ENCODE measurements around the gene CD160. TPM values are rescaled to one million over a fixed set of nuclear protein-coding genes. Genes with fewer than 3 reads are reported as not detected.

Gene CD160
- total RNA-seq, 1 donor from 2014 or later, result not detected

DNA sequence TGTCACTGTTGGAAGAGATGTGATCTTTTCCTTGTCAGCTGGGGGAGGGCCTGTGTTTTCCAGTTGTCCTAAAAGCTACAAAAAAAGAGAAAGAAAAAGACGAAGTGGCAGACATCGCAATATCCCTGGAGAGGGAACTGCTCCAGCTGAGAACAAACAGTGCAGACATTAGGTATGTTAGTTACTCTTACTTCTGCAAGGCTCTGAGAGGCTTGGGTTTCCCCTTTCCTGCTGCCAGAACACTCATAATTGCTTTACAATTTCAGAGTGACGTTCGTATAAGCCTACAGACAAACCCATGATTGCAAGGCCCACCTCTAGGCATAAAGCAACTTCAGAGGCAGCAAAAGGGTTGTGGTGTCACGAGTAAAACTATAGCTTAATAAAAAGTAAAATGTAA lies 31.1 kb downstream of the CD160 start:
- Mint-ChIP-seq H3K4me1 (ENCODE audit: low read depth, unreplicated experiment) (no peaks in the 10 kb centered on the region), H3K36me3 (ENCODE audit: unreplicated experiment) (peaks cover under 1% of the 10 kb centered on the region), H3K27me3 (ENCODE audit: unreplicated experiment) (no peaks in the 10 kb centered on the region), H3K9me3 (ENCODE audit: unreplicated experiment) (no peaks in the 10 kb centered on the region), H3K27ac (ENCODE audit: unreplicated experiment) (no peak overlapping the region), H3K4me3 (ENCODE audit: unreplicated experiment) (no peak overlapping the region)
- DNase-seq, result no peak
- TF ChIP-seq, protein P1, sequence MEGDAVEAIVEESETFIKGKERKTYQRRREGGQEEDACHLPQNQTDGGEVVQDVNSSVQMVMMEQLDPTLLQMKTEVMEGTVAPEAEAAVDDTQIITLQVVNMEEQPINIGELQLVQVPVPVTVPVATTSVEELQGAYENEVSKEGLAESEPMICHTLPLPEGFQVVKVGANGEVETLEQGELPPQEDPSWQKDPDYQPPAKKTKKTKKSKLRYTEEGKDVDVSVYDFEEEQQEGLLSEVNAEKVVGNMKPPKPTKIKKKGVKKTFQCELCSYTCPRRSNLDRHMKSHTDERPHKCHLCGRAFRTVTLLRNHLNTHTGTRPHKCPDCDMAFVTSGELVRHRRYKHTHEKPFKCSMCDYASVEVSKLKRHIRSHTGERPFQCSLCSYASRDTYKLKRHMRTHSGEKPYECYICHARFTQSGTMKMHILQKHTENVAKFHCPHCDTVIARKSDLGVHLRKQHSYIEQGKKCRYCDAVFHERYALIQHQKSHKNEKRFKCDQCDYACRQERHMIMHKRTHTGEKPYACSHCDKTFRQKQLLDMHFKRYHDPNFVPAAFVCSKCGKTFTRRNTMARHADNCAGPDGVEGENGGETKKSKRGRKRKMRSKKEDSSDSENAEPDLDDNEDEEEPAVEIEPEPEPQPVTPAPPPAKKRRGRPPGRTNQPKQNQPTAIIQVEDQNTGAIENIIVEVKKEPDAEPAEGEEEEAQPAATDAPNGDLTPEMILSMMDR (IDR thresholded peaks at IDR 0.05; ENCODE audit: partially characterized antibody, unreplicated experiment), result no peak

DNA sequence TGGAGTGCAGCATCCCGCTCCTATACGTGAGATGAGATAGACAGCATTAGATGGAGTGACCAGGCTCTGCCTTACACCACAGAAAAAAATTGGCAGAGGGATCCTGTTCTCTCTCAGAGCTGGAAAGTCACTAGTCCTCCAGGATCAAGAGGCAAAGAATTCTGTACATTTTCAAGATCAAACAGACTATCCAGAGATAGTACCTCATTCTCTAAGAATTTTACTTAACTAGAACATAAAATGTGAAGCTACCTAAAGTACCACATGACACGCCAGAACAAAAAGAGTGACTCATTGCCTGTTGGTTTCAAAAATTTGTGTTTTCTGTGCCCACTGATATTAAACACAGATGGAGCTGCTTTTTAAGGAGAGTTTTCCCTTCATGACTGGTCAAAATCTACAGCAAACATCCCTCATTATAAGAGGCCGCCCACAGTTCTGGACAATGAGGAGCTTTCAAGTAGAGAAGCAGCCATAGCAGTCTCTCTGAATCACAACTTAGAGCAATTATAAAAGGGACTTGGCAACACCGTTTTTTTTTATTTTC lies 32.3 kb downstream of the CD160 start:
- Mint-ChIP-seq H3K36me3 (ENCODE audit: unreplicated experiment) (peaks cover 5% of the 10 kb centered on the region), H3K9me3 (ENCODE audit: unreplicated experiment) (no peaks in the 10 kb centered on the region), H3K27me3 (ENCODE audit: unreplicated experiment) (no peaks in the 10 kb centered on the region), H3K4me3 (ENCODE audit: unreplicated experiment) (no peak overlapping the region), H3K27ac (ENCODE audit: unreplicated experiment) (no peak overlapping the region), H3K4me1 (ENCODE audit: low read depth, unreplicated experiment) (no peaks in the 10 kb centered on the region)
- TF ChIP-seq, protein P1 (IDR thresholded peaks at IDR 0.05; ENCODE audit: partially characterized antibody, unreplicated experiment), result no peak
- DNase-seq, result no peak

DNA sequence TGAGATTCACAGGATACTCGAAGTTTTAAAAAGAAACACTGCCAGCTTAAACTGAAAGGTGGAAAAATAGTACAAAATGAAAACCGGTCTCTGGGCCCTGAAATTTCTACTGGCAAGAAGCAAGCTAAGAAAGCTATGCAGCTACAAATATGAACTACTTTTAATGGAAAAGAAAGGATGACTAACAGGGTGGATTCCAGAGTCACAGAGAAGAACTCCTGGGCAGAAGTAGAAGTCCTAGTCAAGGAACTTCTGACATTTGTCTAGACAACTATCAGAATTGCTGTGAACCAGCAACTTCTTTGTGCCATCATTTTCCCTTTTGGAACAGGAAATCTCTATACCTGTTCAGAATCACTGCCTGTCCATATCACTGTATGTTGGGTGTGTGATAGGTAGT lies 38.1 kb downstream of the CD160 start:
- TF ChIP-seq, protein P1 (IDR thresholded peaks at IDR 0.05; ENCODE audit: partially characterized antibody, unreplicated experiment), result no peak
- Mint-ChIP-seq H3K4me1 (ENCODE audit: low read depth, unreplicated experiment) (no peaks in the 10 kb centered on the region), H3K9me3 (ENCODE audit: unreplicated experiment) (peaks cover 8% of the 10 kb centered on the region), H3K4me3 (ENCODE audit: unreplicated experiment) (no peak overlapping the region), H3K36me3 (ENCODE audit: unreplicated experiment) (peaks cover 28% of the 10 kb centered on the region), H3K27ac (ENCODE audit: unreplicated experiment) (no peak overlapping the region), H3K27me3 (ENCODE audit: unreplicated experiment) (no peaks in the 10 kb centered on the region)
- no peak for DNase-seq

DNA sequence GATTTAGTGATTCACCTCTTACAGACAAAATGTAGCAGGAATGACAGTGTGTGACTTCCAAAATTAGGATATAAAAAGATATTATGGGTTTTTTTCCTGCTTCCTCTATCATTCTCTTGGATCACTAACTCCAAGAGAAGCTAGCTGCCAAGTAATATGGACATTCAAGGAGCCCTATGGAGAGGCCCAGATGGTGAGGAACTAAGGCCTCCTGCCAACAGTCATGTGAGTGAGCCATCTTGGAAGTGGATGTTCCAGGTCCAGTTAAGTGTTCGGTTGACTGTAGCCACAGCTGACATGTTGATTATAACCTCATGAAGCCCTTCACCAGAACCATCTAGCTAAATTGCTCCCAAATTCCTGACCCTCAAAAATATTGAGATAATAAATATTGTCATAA lies 38.8 kb downstream of the CD160 start:
- no peak for DNase-seq
- Mint-ChIP-seq H3K36me3 (ENCODE audit: unreplicated experiment) (peaks cover 34% of the 10 kb centered on the region), H3K9me3 (ENCODE audit: unreplicated experiment) (peaks cover 11% of the 10 kb centered on the region), H3K4me3 (ENCODE audit: unreplicated experiment) (no peak overlapping the region), H3K27ac (ENCODE audit: unreplicated experiment) (no peak overlapping the region), H3K27me3 (ENCODE audit: unreplicated experiment) (no peaks in the 10 kb centered on the region), H3K4me1 (ENCODE audit: low read depth, unreplicated experiment) (no peaks in the 10 kb centered on the region)
- TF ChIP-seq, protein P1 (IDR thresholded peaks at IDR 0.05; ENCODE audit: partially characterized antibody, unreplicated experiment), result no peak

DNA sequence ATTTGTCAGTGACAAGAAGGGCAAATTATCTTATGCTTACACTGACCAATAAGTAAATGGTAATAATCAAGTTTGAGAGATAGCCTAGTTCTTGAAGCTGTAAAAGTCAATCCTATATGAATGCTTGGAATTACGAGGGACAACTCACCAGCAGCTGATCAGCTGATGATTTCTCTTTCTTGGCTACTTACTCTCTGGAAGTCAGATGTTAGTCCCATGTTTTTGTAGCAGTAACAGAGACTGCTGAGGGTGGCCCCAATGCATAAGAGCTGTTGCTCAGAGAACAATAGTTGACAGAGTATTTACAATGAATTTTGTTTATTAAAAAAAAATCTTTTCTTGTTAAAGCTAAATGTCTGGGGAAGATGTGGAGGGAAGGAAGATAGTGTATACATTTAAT lies 39.3 kb downstream of the CD160 start:
- TF ChIP-seq, protein P1 (IDR thresholded peaks at IDR 0.05; ENCODE audit: partially characterized antibody, unreplicated experiment), result no peak
- Mint-ChIP-seq H3K4me1 (ENCODE audit: low read depth, unreplicated experiment) (no peaks in the 10 kb centered on the region), H3K27me3 (ENCODE audit: unreplicated experiment) (no peaks in the 10 kb centered on the region), H3K9me3 (ENCODE audit: unreplicated experiment) (peaks cover 11% of the 10 kb centered on the region), H3K4me3 (ENCODE audit: unreplicated experiment) (no peak overlapping the region), H3K36me3 (ENCODE audit: unreplicated experiment) (peaks cover 36% of the 10 kb centered on the region), H3K27ac (ENCODE audit: unreplicated experiment) (no peak overlapping the region)
- no peak for DNase-seq

Measured in glutamatergic neuron (in vitro differentiated cells).